Activated CD8-positive, alpha-beta memory T cell treated with anti-CD3 and anti-CD28 coated beads, Interleukin-2, amount 50 U/mL, for 24 hours (primary cell): ENCODE results near the gene KRTAP2-1.
"Not testable (repeated sequence)": the region's sequence is repeated elsewhere in the genome, so short reads cannot be mapped to it uniquely, and the experiment has no call there.

Source experiments
- DNase-seq: peaks from one replicate; pipeline ENCODE4 v3.0.0-alpha.2; 2020; ENCODE audit errors: extremely low read depth

KRTAP2-1 gene

GRCh38 chr17:41046735-41047465 lies at the start of gene KRTAP2-1:
TSS of gene KRTAP2-1 (minus strand) at chr17:41047316. CDS start at chr17:41047267, 49 bp downstream.
- not testable (repeated sequence) for DNase-seq

- DNase-seq: no peak
These were observed 48.9 kb upstream of the KRTAP2-1 start for GRCh38 chr17:41096055-41096454.

- DNase-seq: not testable (repeated sequence)
These were observed 41.7 kb upstream of the KRTAP2-1 start for GRCh38 chr17:41088760-41089352.

- DNase-seq: not testable (repeated sequence)
These were observed 37.2 kb upstream of the KRTAP2-1 start, which contains the start of gene KRTAP4-7 for GRCh38 chr17:41084100-41084856. TSS of gene KRTAP4-7 (plus strand) at chr17:41084150. CDS start at chr17:41084207, 57 bp downstream.

GRCh38 chr17:41083427-41083826 lies 36.3 kb upstream of the KRTAP2-1 start:
- not testable (repeated sequence) for DNase-seq

- no peak for DNase-seq
These were observed 35.5 kb upstream of the KRTAP2-1 start for GRCh38 chr17:41082626-41083025.

GRCh38 chr17:41076788-41077187 lies 29.7 kb upstream of the KRTAP2-1 start:
- no peak for DNase-seq

- DNase-seq: no peak
These were observed 26.6 kb upstream of the KRTAP2-1 start for GRCh38 chr17:41073676-41074075.

- no peak for DNase-seq
These were observed 24.7 kb upstream of the KRTAP2-1 start for GRCh38 chr17:41071606-41072360.

GRCh38 chr17:41069031-41069430 lies 21.9 kb upstream of the KRTAP2-1 start:
- DNase-seq: no peak

- DNase-seq: no peak
These were observed 20.2 kb upstream of the KRTAP2-1 start for GRCh38 chr17:41067281-41067680.

- no peak for DNase-seq
These were observed 18.9 kb upstream of the KRTAP2-1 start, which contains the start of gene KRTAP2-4 for GRCh38 chr17:41065829-41066624. TSS of gene KRTAP2-4 (minus strand) at chr17:41065879. CDS start at chr17:41065845, 34 bp downstream.

GRCh38 chr17:41065016-41065689 lies 18.0 kb upstream of the KRTAP2-1 start:
- not testable (repeated sequence) for DNase-seq

- DNase-seq: no peak
These were observed 17.2 kb upstream of the KRTAP2-1 start for GRCh38 chr17:41064301-41064700.

- DNase-seq: no peak
These were observed 16.3 kb upstream of the KRTAP2-1 start for GRCh38 chr17:41063449-41063848.

- no peak for DNase-seq
These were observed 14.8 kb upstream of the KRTAP2-1 start for GRCh38 chr17:41061964-41062363.

- no peak for DNase-seq
These were observed 13.0 kb upstream of the KRTAP2-1 start, which contains the start of gene KRTAP2-3 for GRCh38 chr17:41060052-41060604. TSS of gene KRTAP2-3 (minus strand) at chr17:41060114. CDS start at chr17:41060050, 64 bp downstream.

GRCh38 chr17:41059276-41060051 lies 12.3 kb upstream of the KRTAP2-1 start:
- not testable (repeated sequence) for DNase-seq

- DNase-seq: no peak
These were observed 11.6 kb upstream of the KRTAP2-1 start for GRCh38 chr17:41058741-41059140.
